ENCODE results near the gene GMCL1.

GRCh38 chr2:69811018-69811417 lies 18.4 kb upstream of the GMCL1 start:
- TF ChIP-seq CTCF (IDR thresholded peaks at IDR 0.05; ENCODE audit: low read length) (no peak), EZH2 (optimal IDR thresholded peaks at IDR 0.05; ENCODE audit: low read depth, low read length) (no peak)

Measured in MM.1S (cell line).